ENCODE data around the gene TAF11L12.
"Not testable (repeated sequence)": the region's sequence is repeated elsewhere in the genome, so short reads cannot be mapped to it uniquely, and the experiment has no call there.

Gene TAF11L12

DNA sequence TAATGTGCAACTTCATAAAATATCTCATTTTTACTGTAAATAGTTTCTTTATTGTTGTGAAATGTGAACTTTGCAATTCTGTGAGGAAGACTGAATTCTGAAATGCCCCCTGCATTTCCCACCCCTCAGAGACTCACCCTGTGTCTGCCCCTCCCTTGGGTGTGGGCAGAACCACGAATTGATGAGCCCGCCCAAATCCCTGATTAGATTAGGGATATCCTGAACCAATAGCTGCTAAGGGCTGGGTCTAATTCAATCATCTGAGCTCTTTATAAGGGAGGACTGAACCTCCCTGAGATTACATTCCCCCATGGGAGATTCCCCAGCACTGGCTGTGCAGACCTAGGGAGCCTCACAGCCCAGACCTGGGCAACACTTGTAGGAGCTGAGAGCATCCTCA, at the start of gene TAF11L12:
TSS of gene TAF11L12 (plus strand) at position 301 of the 400 bp plus-strand sequence.
- not testable (repeated sequence) for DNase-seq (ENCODE audit: low spot score)

DNA sequence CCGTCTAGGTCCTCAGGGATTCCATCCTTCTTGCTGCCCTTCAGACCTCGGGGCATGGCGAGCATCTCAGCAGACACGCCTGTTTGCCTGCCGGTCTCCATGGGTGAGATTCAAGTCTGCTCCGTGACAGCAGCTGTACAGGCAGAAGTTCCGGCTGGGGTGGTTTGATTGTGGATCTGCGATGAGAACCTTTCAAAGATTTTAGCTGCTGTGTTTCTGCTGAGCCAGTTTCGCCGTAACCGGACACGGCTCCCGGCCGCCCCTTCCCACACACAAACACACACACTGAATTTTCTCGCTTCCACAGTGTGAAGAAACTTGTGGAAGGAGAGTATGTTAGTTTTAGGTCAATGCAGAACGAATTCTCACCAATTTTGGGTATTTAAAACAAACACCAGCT, 24.5 kb upstream of the TAF11L12 start, which contains the start of gene TAF11L7:
TSS of gene TAF11L7 (minus strand) at position 101 of the 400 bp plus-strand sequence.
- DNase-seq (ENCODE audit: low spot score), result not testable (repeated sequence)

DNA sequence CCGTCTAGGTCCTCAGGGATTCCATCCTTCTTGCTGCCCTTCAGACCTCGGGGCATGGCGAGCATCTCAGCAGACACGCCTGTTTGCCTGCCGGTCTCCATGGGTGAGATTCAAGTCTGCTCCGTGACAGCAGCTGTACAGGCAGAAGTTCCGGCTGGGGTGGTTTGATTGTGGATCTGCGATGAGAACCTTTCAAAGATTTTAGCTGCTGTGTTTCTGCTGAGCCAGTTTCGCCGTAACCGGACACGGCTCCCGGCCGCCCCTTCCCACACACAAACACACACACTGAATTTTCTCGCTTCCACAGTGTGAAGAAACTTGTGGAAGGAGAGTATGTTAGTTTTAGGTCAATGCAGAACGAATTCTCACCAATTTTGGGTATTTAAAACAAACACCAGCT, 19.3 kb upstream of the TAF11L12 start, which contains the start of gene TAF11L8:
TSS of gene TAF11L8 (minus strand) at position 101 of the 400 bp plus-strand sequence.
- DNase-seq (ENCODE audit: low spot score), result not testable (repeated sequence)

DNA sequence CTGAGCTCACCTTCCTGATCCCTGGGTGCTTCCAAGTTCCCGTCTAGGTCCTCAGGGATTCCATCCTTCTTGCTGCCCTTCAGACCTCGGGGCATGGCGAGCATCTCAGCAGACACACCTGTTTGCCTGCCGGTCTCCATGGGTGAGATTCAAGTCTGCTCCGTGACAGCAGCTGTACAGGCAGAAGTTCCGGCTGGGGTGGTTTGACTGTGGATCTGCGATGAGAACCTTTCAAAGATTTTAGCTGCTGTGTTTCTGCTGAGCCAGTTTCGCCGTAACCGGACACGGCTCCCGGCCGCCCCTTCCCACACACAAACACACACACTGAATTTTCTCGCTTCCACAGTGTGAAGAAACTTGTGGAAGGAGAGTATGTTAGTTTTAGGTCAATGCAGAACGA, 15.9 kb upstream of the TAF11L12 start, which contains the start of gene TAF11L9:
TSS of gene TAF11L9 (minus strand) at position 140 of the 400 bp plus-strand sequence.
- DNase-seq (ENCODE audit: low spot score), result not testable (repeated sequence)

DNA sequence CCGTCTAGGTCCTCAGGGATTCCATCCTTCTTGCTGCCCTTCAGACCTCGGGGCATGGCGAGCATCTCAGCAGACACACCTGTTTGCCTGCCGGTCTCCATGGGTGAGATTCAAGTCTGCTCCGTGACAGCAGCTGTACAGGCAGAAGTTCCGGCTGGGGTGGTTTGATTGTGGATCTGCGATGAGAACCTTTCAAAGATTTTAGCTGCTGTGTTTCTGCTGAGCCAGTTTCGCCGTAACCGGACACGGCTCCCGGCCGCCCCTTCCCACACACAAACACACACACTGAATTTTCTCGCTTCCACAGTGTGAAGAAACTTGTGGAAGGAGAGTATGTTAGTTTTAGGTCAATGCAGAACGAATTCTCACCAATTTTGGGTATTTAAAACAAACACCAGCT, 12.5 kb upstream of the TAF11L12 start, which contains the start of gene TAF11L10:
TSS of gene TAF11L10 (minus strand) at position 101 of the 400 bp plus-strand sequence.
- DNase-seq (ENCODE audit: low spot score), result not testable (repeated sequence)

DNA sequence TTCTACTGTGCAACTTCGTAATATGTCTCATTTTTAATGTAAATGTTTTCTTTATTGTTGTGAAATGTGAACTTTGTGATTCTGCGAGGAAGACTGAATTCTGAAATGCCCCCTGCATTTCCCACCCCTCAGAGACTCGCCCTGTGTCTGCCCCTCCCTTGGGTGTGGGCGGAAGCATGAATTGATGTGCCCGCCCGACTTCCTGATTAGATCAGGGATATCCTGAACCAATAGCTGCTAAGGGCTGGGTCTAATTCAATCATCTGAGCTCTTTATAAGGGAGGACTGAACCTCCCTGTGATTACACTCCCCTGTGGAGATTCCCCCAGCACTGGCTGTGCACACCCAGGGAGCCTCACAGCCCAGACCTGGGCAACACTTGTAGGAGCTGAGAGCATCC, 6.3 kb upstream of the TAF11L12 start, which contains the start of gene TAF11L11:
TSS of gene TAF11L11 (plus strand) at position 304 of the 400 bp plus-strand sequence.
- not testable (repeated sequence) for DNase-seq (ENCODE audit: low spot score)

DNA sequence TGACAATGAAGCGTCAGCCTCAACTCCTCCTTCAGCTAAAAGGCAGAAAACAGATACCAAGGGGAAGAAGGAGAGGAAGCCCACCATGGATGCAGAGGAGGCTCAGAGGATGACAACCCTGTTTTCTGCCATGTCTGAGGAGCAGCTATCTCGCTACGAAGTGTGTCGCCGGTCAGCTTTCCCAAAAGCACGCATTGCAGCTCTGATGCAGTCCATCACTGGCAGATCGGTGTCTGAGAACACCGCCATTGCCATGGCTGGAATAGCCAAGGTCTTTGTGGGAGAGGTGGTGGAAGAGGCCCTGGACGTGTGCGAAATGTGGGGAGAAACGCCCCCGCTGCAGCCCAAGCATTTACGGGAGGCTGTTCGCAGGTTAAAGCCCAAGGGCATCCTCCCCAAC, 5.2 kb upstream of the TAF11L12 start:
- DNase-seq (ENCODE audit: low spot score), result no peak

DNA sequence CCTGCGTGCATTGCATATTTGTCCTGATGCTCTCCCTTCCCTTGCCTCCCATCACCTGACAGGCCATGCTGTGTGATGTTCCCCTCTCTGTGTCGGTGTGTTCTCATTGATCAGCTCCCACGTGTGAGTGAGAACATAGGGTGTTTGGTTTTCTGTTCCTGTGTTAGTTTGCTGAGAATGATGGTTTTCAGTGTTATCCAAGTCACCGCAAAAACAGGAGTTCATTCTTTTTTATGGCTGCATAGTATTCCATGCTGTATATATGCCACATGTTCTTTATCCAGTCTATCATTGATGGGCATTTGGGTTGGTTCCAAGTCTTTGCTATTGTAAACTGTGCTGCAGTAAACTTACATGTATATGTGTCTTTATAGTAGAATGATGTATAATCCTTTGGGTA, 2.7 kb upstream of the TAF11L12 start:
- not testable (repeated sequence) for DNase-seq (ENCODE audit: low spot score)

DNA sequence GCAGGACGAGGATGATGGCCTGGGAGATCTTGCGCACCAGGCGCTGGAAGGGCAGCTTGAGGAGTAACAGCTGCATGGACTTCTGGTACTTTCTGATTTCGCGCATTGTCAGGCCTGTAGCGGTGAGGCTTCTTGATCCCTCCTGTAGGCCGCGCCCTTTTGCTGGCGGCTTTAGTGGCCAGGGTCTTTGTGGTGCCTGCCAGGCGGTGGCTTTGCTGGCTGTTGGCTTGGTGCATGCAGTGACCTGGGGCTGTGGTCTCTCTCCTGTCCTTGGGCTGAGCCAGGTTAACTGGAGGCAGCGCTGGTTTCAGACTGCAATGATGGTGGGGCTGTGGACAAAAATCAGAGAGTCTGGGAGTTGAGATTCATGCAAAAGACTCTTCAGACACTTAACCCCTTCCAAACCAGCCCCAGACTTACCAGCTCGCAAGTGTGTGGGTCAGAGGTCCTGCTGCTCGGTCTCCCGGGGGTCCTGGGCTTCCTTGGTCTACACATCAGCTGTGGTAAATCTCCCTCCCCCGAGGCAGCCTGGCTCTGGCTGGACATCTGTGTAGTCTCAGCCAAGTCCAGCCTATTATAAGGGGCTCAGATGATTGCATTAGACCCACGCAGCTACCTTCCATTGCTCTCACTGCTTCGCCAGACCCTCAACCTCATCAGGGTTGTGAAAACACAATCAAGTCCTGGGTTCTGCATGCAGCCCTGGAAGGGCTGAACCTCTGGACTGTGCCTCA, 4.8 kb downstream of the TAF11L12 start:
- no peak for DNase-seq (ENCODE audit: low spot score)

DNA sequence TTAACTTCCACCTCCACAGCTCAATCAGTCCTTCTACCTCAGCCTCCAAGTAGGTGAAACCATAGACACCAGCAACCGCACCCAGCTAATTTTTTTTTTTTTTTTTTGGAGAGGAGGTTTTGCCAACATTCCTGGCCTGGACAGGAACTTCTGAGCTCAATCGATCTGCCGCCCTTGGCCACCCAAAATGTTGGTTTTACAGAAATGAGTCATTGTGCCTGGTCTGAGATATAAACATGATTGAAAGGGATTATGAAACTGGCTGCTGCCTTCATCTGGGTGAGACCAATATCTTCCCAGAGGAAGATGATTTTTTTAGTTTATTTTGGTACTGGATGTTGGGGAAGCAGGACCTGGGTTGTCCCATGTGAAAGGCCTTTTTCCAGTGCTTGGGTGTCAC, 9.2 kb downstream of the TAF11L12 start:
- no peak for DNase-seq (ENCODE audit: low spot score)

DNA sequence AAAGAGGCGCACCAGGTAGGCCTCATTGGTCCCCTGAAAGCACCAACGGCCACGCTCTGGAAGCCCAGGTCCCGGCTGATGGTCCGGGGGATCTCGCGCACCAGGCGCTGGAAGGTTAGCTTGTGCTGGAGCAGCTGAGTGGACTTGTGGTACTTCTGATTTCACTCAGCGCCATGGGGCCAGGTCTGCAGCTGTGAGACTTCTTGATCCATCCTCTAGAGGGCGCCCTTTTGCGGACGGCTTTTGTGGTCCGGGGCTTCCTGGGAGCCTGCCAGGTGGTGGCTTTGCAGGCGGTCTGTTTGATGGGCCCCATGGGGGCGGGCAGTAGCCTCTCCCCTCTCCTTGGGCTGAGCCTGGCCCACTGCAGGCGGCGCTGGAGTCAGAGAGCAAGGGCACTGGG, 10.4 kb downstream of the TAF11L12 start:
- no peak for DNase-seq (ENCODE audit: low spot score)

DNA sequence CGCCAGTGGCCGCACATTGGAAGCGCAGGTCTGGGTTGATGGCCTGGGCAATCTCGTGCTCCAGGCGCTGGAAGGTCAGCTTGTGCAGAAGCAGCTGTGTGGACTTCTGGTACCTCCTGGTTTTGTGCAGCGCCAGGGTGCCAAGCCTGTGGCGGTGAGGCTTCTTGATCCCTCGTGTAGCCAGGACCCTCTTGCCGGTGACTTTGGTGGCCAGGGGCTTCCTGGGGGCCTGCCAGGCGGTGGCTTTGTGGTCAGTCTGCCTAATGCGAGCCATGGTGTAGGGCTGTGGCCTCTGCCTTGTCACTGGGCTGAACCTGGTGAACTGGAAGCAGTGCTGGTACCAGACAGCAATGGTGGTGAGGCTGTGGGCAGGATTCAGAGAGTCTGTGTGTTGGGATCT, 15.5 kb downstream of the TAF11L12 start:
- DNase-seq (ENCODE audit: low spot score), result no peak

DNA sequence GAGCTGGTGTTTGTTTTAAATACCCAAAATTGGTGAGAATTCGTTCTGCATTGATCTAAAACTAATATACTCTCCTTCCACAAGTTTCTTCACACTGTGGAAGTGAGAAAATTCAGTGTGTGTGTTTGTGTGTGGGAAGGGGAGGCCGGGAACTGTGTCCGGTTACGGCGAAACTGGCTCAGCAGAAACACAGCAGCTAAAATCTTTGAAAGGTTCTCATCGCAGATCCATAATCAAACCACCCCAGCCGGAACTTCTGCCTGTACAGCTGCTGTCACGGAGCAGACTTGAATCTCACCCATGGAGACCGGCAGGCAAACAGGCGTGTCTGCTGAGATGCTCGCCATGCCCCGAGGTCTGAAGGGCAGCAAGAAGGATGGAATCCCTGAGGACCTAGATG, 21.6 kb downstream of the TAF11L12 start, which contains the start of gene TAF11L13:
TSS of gene TAF11L13 (plus strand) at position 301 of the 400 bp plus-strand sequence.
- not testable (repeated sequence) for DNase-seq (ENCODE audit: low spot score)

DNA sequence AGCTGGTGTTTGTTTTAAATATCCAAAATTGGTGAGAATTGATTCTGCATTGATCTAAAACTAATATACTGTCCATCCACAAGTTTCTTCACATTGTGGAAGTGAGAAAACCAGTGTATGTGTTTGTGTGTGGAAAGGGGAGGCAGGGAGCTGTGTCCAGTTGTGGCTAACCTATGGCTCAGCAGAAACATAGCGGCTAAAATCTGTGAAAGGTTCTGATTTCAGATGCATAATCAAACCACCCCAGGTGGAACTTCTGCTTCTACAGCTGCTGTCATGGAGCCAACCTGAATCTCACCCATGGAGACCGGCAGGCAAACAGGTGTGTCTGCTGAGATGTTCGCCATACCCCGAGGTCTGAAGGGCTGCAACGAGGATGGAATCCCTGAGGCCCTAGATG, 24.0 kb downstream of the TAF11L12 start, which contains the start of gene TAF11L14:
TSS of gene TAF11L14 (plus strand) at position 301 of the 400 bp plus-strand sequence.
- DNase-seq (ENCODE audit: low spot score), result no peak

DNA sequence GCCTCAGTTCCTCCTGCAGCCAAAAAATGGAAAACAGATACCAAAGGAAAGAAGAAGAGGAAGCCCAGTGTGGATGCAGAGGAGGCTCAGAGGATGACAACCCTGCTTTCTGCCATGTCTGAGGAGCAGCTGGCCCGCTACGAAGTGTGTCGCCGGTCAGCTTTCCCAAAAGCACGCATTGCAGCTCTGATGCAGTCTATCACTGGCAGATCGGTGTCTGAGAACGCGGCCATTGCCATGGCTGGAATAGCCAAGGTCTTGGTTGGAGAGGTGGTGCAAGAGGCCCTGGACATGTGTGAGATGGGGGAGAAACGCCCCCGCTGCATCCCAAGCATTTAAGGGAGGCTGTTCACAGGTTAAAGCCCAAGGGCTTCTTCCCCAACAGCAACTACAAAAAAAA, 39.0 kb downstream of the TAF11L12 start:
- not testable (repeated sequence) for DNase-seq (ENCODE audit: low spot score)

DNA sequence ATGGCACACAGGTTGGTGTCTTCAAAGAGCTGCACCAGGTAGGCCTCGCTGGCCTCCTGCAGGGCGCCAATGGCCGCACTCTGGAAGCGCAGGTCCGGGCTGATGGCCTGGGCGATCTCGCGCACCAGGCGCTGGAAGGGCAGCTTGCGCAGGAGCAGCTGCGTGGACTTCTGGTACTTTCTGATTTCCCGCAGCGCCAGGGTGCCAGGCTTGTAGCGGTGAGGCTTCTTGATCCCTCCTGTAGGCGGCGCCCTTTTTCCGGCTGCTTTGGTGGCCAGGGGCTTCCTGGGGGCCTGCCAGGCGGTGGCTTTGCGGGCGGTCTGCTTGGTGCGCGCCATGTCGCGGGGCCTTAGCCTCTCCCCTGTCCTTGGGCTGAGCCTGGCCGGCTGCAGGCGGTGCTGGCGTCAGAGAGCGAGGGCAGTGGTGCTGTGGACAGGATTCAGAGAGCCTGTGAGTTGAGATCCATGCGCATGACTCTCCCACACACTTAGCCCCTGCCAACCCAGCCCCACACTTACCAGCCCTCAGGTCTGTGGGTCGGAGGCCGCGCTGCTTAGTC, 45.1 kb downstream of the TAF11L12 start:
- not testable (repeated sequence) for DNase-seq (ENCODE audit: low spot score)

DNA sequence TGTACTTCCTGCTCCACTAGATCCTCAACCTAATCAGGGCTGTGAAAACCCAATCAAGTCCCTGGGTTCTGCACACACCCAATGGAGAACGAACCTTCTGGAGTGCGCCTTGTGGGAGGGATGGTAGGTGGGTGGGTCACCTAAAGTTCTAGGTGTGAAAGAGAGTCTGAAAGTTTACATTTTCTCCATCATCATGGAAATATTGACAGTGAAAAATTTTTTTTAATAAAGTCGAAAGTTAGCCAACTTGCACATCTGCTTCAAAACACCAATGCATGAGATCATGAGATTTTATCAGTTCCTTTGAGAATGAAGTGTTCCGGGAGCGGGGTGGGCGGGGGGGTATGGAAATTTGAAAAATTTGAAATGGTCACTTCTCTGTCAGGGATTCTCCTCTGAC, 45.7 kb downstream of the TAF11L12 start:
- DNase-seq (ENCODE audit: low spot score), result no peak
